DLD1 (cell line): ENCODE results near the gene CCDC97.
"Not testable (repeated sequence)": the region's sequence is repeated elsewhere in the genome, so short reads cannot be mapped to it uniquely, and the experiment has no call there.

ENCODE experiments used
- in situ Hi-C: cut with HindIII; loops from 2 replicates; pipeline ENCODE4 v1.10.0; 2017; ENCODE audit warnings: low sequenced_read_pairs

The CCDC97 gene

GRCh38 chr19:41362143-41362847 is 52.3 kb downstream of the CCDC97 start:
- in situ Hi-C loops: no loop called here

- in situ Hi-C loops: no loop called here
Observed at GRCh38 chr19:41363371-41363752, 53.4 kb downstream of the CCDC97 start.

GRCh38 chr19:41363753-41364523 is 54.0 kb downstream of the CCDC97 start, which contains the start of gene B9D2:
Gene B9D2, minus strand, starts transcription at chr19:41364149. Its CDS starts 630 bp downstream, at chr19:41363519.
- in situ Hi-C loops: no loop called here

GRCh38 chr19:41364524-41365391 is 54.8 kb downstream of the CCDC97 start:
- in situ Hi-C loops: no loop called here

- in situ Hi-C loops: no loop called here
Observed at GRCh38 chr19:41366089-41366488, 56.1 kb downstream of the CCDC97 start.

- in situ Hi-C loops: no loop called here
Observed at GRCh38 chr19:41367848-41368301, 57.9 kb downstream of the CCDC97 start.

GRCh38 chr19:41369769-41370168 is 59.8 kb downstream of the CCDC97 start:
- in situ Hi-C loops: no loop called here

GRCh38 chr19:41371119-41371518 is 61.1 kb downstream of the CCDC97 start:
- in situ Hi-C loops: not testable (repeated sequence)

GRCh38 chr19:41371541-41371940 is 61.6 kb downstream of the CCDC97 start:
- in situ Hi-C loops: no loop called here

GRCh38 chr19:41372501-41372900 is 62.5 kb downstream of the CCDC97 start:
- in situ Hi-C loops: no loop called here

GRCh38 chr19:41373993-41374392 is 64.0 kb downstream of the CCDC97 start:
- in situ Hi-C loops: no loop called here
